Left colon (tissue), 2 donors: Measurements from ENCODE around the gene PLPP7. TPM values are rescaled to one million over a fixed set of nuclear protein-coding genes. Genes with fewer than 3 reads are reported as not detected.
"Not testable (repeated sequence)": the region's sequence is repeated elsewhere in the genome, so short reads cannot be mapped to it uniquely, and the experiment has no call there.

Experiments
- ATAC-seq: fragments of 200-7000 bp; cut with Tn5 transposase; one replicate; pipeline ENCODE4 v1.9.1; 2020; ENCODE audit warnings: mild to moderate bottlenecking, moderate library complexity
- DNase-seq, 2 donors: peaks; one replicate each; pipeline ENCODE4 v3.0.0-alpha.2; 2020
- intact Hi-C, 2 donors: fragments of 100-400 bp; cut with DNase I in 1 of 2; cut with micrococcal nuclease in 1 of 2; formaldehyde crosslinking; loops; one replicate each; pipeline versions ENCODE4 v1.11.2 to v1.14.0; 2022; cut with DNase I, micrococcal nuclease
- total RNA-seq, 2 donors: library from RNA; stranded (reverse); fragmentation: NEBNext Ultra II Directional; extraction: Animal tissue kit (Norgen Biotek cat#: 25700); gene quantifications; one replicate each; pipeline ENCODE4 v1.2.1, GENCODE V29; 2021
- donor health status: DM: no; HTN: no; CAD: no.
- donor health status: DM: yes; HTN: yes; CAD: no.

Gene PLPP7
- total RNA-seq, 2 donors from 2014 or later, result 0.43 to 1.1 TPM

GRCh38 chr9:131263701-131264100 lies 25.8 kb upstream of the PLPP7 start:
- ATAC-seq, result no peak
- intact Hi-C loops, result no loop called here
- DNase-seq, result no peak

DNA sequence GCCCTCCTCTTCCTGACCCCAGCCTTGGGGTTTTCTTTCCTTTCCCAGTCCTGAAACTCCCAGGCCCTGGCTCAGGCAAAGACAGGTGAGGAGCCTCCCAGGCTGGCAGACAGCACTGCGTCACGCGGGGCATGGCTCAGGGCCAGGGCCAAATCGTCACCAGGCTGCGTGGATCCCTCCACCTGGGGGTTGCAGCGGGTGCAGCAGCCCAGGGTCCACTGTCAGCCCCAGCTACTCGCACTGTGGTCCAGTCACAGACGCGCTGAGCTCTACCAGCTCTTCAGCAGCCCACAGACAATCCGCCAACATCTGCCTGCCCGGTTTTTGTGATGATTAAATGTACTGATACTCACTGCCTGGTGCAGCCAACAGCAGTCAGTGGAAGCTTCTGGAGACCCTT lies 25.3 kb upstream of the PLPP7 start:
- ATAC-seq, result no peak
- intact Hi-C loops, result no loop called here
- DNase-seq, result no peak

DNA sequence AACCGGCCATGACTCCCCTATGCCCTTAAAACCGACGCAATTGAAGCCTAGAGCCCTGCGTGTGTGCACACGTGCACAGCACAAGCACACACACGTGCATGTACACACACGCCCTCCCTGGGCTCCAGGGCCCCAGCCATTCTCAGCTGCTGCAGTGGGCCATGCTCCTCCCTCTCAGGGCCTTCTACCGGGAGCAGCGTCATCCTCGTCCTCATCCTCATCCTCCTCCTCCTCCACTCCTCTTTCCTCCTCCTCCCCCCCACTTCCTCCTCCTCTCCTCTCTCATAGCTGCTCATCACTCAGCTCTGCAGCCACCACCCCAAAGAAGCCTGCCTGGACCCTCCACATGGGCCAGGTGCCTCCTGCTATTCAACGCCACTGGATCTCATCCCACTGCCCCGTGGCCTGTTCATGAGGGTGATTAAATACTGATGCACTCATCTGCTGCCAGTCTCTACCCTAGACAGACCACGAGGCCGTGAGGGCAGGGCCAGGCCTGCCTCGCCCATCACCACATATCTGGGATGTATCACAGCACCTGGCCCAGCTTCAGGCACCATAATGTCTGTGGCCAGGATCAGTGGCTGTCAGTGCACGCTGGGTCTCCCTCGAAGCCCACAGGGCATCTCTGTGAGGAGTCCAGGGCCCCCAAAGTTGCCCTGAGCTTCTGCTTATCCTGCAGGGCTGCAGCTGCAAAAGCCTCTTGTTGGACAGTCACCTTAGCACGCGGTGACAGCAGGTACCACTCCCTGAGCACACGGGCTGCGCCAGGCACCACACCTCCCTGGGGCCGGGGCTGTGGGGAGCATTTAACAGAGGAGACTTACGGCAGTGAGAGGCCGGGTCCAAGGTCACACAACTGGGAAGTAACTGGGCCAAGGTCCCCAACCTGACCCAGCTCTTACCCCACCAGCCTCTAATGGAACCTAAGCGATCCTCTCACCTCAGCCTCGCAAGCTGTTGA lies 23.0 kb upstream of the PLPP7 start:
- DNase-seq (no peak), ATAC-seq (no peak)
- intact Hi-C loops, result no loop called here

GRCh38 chr9:131270171-131271015 lies 19.1 kb upstream of the PLPP7 start:
- intact Hi-C loops, result no loop called here
- DNase-seq (peak; percentile 49 to 62), ATAC-seq (peak; percentile 35)

DNA sequence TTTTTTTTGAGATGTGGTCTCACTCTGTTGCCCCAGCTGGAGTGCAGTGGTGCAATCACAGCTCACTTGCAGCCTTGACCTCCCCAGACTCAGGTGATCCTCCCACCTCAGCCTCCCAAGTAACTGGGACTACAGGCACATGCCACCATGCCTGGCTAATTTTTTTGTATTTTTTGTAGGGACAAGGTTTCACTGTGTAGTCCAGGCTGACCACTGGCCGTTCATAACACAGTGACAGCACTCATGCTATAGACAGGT lies 18.6 kb upstream of the PLPP7 start:
- ATAC-seq, DNase-seq, intact Hi-C loops: not testable (repeated sequence)

- ATAC-seq (no peak), DNase-seq (no peak)
- intact Hi-C loops, result no loop called here
These were observed 18.0 kb upstream of the PLPP7 start for GRCh38 chr9:131271506-131271931.

DNA sequence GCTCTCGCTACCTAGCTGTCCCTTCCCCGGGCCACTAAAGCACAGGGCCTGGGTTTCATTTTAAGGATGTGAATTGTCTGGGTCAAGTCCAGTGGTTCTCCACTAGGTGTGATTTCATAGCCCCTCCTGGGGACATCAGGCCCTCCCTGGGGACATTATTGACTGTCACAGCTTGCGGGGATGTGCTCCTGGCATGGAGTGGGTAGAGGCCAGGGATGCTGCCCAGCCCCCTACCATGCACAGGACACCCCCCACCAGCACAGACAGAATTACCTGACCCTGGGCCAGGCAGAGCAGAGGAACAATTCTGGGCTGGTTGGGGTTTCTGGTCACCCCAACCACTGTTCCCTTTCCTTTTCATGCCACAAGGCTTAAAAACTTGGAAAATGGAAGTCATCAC lies 17.3 kb upstream of the PLPP7 start:
- intact Hi-C loops, result no loop called here
- DNase-seq (no peak), ATAC-seq (no peak)

GRCh38 chr9:131273146-131273855 lies 16.2 kb upstream of the PLPP7 start:
- intact Hi-C loops, result no loop called here
- DNase-seq (no peak), ATAC-seq (no peak)

DNA sequence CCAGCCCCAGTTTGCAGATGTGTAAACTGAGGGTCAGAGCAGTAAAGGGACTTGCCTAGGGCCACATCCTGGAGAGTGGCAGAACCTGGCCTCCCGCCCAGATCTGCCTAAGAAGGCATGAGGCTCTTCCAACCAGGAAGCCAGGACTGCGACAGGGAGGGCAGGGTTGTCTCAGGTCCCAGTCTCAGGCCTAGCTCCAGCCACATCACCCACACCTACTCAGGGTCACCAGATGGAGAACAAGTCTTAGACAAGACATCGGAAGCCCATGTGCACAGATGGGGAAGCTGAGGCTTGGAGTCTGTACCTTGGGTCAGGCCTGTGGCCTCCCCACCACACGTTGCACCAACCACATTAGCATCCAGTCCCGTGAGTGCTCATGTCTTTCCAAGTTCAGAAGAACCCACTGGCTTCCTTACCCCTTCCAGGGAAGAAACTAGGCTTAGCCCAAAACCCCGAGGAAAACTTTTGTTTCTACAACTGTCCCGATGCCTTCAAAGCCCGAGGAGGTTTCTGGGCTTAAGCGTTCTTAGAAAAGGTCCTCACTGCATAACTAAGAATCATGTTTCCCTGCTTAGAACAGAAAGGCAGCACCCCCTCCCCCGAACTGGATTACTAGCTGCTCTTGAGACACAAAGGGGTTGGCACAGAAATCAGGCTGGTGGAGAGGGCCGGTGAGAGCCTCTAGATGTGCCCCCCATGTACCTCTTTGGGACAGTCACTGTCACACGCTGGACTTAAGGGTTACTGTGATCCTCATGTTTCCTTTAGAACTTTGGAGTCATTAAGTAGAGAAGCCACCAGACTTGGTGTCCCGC lies 15.5 kb upstream of the PLPP7 start:
- intact Hi-C loops, result no loop called here
- DNase-seq, result no peak
- no peak for ATAC-seq

DNA sequence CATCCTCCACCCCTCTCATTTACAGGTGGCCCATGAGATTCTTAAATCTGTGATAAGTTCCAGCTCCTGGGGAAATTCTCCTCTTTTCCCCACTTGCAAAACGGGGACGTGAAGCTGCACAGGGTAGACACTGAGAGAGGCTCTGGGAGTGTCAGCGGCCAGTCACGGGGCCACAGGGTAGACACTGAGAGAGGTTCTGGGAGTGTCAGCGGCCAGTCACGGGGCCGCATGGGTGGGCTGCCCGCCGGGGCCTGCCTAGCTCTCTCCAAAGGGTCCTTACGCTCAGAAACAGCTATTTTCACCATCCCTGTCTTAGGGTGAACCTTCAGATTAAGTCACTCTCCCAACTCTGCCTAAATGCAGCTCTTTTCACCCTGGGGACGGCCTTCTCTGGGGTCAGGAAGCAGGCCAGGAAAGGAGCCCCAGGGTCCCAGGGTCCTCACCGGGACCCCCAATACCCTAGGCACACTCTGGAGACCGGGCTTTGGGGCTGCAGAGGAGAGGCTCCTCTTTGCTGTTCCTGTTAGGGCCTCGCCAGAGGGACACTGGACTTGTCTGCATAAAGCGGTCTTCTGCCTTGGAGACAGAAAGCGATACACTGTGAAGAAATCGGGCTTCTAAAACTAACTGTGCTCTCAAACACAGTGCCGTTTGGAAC lies 14.7 kb upstream of the PLPP7 start:
- ATAC-seq (no peak), DNase-seq (no peak)
- intact Hi-C loops, result no loop called here

- intact Hi-C loops, result no loop called here
- peak in 1 of 2 donors; percentile 48 for DNase-seq
These were observed 14.0 kb upstream of the PLPP7 start for GRCh38 chr9:131275332-131276093.

DNA sequence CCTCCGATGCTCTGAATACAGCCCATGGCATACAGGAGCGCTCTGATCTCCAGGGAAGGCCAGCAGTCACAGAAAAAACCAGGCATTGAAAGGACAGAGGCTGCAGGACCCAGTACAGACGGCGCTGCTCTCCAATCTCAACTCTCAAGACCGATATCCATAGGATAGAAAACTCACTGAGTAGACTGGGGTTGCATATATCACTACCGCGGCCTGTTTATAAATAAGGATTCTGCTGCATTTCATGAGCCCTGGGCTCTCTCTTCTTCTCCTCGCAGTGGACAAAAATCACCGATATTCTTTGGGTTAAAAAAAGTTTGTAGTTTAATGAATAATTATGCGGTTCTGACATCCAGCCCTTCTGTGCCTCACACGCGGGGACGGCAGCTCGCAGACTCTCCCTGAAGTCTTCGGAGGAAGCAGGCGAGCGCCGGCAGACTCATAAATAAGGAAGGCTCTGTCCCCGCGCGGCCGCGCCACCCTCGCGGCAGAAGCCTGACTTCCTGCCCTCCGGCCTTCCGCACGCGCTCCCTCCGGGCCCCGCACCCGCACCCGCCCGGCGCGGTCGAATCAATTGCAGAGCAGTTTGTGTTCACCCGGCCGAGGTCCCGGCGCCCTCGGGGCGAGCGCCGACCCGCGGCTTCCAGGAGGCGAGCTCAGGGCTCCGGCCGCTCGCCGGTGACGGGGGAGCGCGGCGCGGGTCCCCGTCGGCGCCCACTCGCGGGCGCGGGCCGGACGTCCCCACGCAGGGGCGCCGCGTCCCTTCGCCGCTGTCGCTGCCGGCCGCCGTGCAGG lies 13.2 kb upstream of the PLPP7 start, which contains the start of gene FAM78A:
FAM78A (minus strand) TSS at position 417 of the 795 bp plus-strand sequence; CDS start at position 86, 331 bp downstream.
- ATAC-seq (peak; percentile 21), DNase-seq (peak; percentile 44 to 68)

More at GRCh38 chr9:131275332-131276093, 14.0 kb upstream of the PLPP7 start:
- no peak for ATAC-seq

GRCh38 chr9:131276891-131277286 lies 12.6 kb upstream of the PLPP7 start:
- DNase-seq, result no peak
- intact Hi-C loops, result no loop called here
- no peak for ATAC-seq

More for the DNA sequence above, 13.2 kb upstream of the PLPP7 start, which contains the start of gene FAM78A:
- intact Hi-C loops, result no loop called here

- no peak for ATAC-seq
These were observed 12.1 kb upstream of the PLPP7 start for GRCh38 chr9:131277287-131277909.

DNA sequence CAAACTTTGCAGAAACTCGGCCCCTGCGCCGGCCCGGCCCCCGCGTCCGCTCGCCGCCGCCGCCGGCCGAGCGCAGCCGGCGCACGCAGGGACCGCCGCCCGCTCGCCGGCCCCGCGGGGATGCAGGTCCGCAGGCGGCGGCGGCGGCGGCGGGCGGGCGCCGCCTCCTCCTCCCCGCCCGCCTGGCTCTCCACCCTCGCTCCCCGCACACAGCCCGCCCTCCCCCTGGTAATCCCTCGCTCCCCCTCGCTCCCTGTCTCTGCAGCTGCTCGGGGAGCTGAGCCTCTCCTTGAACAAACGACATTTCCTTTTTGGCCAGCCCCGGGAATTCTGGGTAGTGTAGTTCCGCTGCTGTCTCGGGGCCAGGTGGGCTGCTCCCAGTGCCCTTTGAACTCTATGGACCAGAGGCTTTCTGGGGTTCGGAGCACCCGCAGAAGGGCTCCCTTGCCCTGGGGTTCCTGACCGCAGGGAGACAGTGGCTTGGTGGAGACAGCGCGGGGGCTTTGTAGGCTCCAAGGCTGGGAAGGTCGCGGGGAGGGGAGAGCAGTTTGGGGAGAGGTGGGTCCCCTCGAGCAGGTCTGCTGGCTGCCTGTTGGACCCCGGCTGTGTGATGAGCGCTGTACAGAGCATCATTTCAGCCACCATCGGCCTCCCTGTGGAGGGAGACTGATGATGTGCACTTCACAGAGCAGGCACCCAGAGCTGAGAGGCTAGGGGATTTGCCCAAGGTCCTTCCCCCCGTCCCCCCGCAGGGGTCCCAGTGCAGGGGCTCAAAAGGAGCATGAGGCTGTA lies 11.4 kb upstream of the PLPP7 start:
- intact Hi-C loops, result no loop called here
- ATAC-seq (peak; percentile 84), DNase-seq (peak; percentile 76 to 81)

More at GRCh38 chr9:131277287-131277909, 12.1 kb upstream of the PLPP7 start:
- intact Hi-C loops, result no loop called here
- no peak for DNase-seq
